NK-92 (cell line): ENCODE measurements around the gene SLC35A3.
"Not testable (repeated sequence)": the region's sequence is repeated elsewhere in the genome, so short reads cannot be mapped to it uniquely, and the experiment has no call there.

Experiments
- DNase-seq: peaks from one replicate; lab custom pipeline; 2025; ENCODE audit not compliant: unreplicated experiment; lab: John Stamatoyannopoulos, UW

SLC35A3 gene

DNA sequence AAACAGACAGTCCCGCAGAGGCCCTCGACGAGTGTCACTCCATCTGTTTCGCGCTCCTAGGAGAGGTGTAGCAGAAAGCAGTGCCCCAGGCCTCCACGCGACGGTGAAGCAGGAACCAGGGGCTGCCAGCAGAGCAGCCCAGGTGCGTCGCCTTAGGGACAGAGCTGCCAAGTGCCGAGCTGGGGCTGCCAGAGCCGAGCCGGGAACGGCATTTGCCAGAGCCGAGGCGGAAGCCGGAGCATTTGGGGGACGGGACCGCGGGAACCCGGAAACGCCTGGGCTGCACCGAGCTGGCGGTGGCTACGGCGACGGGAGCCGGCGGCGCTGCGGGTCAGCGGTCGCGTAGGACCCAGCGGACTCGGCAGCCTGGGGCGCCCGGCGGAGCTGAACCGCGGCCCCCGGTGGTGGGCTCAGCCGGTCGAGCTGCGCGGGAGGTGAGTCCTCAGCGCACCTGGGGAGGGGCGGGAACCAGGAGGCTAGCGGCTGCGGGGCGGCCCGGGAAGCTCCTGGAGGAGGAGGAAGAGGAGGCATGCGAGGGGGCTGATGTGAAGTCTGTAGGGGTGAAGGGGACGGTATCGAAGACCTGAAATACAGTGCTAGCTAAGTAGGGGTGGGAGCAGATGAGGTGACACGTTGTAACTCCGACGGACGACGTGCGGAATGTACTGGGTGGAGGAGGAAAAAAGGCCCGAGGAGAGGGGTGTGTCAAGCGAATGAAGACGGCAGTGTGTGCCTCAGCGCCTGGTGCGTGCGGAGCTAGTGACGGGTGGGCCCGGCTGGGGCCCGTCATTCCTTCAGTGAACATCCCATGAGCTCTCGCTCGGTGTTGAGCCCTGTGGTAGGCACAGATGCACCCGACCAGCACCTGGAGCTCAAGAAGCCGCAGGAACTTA is at the start of gene SLC35A3:
Gene SLC35A3 (plus strand): TSS at position 268 of the 893 bp plus-strand sequence. CDS start 23,559 bp downstream, outside the sequence.
- DNase-seq: no peak

DNA sequence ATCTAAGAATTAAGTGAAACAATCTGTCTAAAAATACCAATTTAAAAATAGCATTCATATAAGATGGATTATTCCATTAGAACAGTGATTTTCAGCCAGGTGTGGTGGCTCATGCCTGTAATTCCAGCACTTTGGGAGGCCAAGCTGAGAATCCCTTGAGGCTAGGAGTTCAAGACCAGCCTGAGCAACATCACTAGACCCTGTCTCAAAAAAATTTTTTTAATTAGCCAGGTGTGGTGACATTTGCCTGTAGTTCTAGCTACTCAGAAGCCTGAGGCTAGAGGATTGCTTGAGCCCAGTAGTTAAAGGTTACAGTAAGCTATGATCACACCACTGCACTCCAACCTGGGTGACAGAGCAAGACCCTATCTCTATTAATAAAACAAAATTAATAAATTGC is 35.0 kb upstream of the SLC35A3 start:
- DNase-seq: no peak

GRCh38 chr1:99935534-99935933 is 34.3 kb upstream of the SLC35A3 start:
- DNase-seq: no peak

DNA sequence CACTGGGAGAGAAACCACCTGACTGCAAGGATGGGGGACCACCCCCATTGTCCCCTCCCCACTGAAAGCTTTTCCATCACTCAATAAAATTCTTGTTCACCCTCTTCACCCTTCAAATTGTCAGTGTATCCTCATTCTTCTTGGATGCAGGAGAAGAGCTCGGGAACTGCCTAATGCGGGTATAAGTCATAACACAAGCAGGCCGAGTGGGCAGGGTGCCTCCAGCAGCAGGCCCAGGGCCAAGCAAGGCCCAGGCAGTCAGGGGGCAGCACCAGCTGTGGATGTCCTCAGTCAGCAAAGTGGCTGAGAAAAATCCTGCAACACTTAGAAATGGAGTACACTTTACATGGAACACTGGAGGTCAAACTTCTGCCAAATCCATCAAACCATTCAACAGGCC is 33.7 kb upstream of the SLC35A3 start:
- DNase-seq: no peak

- no peak for DNase-seq
These were observed 27.1 kb upstream of the SLC35A3 start for GRCh38 chr1:99942723-99943122.

DNA sequence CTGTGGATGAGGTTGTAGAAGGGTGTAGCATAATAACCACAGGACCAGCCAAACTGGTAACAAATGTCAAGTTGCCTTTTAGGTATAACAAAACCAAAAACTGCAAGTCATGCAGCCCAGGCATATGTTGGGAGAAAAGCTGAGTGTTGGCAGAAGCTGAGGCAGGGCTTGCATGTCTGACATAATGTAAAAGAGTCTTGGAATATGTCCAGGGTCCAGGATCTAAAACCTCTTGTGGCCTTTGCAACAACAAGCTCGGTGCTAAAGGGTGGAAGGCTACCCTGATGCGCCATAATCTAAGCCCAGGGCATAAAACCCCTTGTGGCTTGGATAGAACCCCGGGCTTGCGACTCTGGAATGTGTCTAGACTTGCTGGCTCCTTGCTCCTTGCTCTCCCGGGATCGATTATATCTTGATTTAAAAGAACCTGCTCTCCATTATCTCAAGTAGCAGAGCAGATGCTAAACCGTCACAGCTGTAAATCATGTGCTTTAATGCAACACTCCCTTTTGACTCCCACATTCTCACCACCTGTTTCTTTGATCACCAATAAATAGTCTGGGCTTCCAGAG is 26.5 kb upstream of the SLC35A3 start:
- no peak for DNase-seq

DNA sequence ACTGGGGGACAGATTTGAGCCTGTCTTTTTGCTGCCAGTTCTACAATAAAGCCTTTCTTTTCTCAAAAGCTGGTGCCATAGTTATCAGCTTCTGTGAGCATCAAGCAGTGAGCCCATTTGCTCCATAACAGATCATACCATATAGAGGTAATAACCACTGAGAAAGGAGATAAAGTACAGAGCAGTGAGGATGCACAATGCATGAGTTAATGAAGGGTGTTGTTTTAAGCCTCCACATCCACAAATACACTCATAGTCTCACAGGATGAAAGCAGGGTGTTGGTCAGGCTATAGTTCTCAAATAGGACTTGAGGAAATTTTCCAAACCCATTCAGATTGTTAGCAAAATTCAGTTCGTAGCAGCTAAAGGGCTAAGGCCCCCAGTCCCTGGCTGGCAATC is 25.6 kb upstream of the SLC35A3 start:
- no peak for DNase-seq

- DNase-seq: no peak
These were observed 24.6 kb upstream of the SLC35A3 start for GRCh38 chr1:99945174-99945573.

DNA sequence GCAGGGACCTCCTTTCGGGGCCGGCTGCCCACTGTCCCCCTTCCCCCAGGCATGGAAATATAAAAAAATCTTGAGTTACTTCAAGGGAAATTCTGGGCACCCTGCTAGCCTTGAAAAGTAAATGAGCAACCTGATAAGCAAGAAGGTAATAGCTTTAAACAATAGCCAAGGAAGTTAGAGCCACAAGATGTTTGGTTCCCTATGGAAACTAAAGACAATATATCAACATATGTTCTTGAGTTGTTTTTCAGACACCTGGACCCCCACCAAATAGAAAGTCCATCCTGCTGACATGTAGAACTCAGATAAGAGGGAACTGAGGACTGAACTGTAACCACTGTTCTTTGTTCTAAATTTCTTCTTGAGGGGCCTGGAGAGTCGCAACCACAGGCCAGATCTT is 19.3 kb upstream of the SLC35A3 start:
- no peak for DNase-seq

DNA sequence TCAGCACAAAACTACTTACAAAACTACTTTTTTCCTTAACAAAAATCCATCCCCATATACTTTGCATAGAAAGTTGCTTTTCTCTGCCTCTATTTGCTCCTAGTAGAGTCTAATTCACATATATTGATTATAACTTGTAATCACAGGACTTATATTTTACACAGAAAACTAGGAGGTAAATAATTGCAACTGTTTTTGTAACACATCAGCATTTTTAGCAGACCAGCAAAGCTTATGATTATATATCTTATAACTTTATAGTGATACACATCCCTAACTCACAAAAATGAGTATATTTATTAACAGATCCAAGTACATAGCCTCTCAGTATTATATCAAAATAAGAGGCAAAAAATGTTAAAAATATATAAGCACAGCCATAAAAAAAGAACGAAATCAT is 17.3 kb upstream of the SLC35A3 start:
- no peak for DNase-seq

DNA sequence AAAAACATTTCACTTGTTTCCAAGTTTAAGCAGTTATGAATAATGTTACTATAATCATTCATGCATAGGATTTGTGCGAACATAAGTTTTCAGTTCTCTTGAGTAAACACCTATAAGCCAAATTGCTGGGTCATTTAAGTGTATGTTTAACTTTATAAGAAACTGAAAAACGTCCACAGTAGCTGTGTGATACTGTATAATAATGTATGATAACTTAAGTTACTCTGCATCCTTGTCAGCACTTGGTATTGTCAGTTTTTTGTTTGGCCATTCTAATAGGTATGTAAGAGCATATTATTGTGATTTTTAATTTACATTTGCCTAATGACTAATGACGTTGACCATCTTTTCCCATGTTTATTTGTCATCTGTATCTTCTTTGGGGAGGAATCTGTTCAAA is 14.4 kb upstream of the SLC35A3 start:
- DNase-seq: no peak

DNA sequence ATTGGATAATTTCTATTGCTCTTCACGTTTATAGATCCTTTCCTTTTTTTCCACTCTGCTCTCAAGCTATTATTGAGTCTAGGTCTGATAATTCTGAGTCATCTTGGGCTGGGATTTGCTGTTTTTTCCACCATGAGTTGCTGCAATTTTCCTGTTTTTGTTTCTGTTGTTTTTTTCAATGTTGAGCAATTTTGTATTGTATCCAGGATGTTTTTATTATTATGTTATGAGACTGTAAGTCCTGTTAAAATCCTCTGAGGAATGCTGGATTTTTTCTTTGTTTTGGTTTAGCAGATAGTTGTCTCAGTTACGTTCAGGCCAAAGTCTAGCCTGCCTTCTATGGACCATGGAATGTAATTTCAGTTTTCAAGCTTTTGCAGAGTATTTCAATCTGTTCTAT is 13.0 kb upstream of the SLC35A3 start:
- no peak for DNase-seq

GRCh38 chr1:99957818-99958217 is 12.0 kb upstream of the SLC35A3 start:
- no peak for DNase-seq

- DNase-seq: not testable (repeated sequence)
These were observed 10.5 kb upstream of the SLC35A3 start for GRCh38 chr1:99959189-99959705.

GRCh38 chr1:99960260-99960659 is 9.5 kb upstream of the SLC35A3 start:
- DNase-seq: not testable (repeated sequence)

DNA sequence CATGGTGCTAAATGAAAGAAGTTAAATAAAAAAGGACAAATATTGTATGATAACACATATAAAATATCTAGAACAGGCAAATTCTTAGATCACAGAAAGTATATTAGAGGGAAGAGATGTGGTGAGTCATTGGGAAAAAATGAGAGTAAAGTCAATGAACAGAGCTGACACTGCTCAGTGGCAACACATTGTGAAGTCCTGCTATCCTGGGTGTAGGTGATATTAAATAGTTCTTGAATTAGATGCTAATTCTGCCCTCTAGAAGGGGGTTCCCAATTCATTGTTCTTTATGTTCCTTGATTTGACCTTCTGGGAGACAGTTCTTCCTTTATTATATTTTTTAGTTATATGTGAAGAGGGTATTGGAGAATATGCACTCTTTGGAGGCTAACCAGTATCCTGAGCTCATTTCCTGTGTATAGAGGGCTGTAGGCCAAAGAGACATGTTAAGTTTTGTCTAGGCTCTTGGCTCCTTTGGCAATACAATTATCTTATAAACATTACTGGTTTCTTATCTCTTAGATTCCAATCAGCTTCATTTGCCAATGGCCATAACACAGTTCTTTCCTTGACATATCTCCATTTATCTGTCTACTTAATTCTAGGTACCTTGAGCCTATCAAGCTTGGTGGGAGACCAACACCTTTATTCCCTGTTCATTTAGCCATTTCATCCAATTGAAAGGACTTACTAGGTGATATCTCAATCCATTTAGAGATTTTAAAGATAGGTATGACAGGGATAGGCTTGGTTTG is 6.6 kb upstream of the SLC35A3 start:
- no peak for DNase-seq

GRCh38 chr1:99964806-99965205 is 5.0 kb upstream of the SLC35A3 start:
- no peak for DNase-seq

DNA sequence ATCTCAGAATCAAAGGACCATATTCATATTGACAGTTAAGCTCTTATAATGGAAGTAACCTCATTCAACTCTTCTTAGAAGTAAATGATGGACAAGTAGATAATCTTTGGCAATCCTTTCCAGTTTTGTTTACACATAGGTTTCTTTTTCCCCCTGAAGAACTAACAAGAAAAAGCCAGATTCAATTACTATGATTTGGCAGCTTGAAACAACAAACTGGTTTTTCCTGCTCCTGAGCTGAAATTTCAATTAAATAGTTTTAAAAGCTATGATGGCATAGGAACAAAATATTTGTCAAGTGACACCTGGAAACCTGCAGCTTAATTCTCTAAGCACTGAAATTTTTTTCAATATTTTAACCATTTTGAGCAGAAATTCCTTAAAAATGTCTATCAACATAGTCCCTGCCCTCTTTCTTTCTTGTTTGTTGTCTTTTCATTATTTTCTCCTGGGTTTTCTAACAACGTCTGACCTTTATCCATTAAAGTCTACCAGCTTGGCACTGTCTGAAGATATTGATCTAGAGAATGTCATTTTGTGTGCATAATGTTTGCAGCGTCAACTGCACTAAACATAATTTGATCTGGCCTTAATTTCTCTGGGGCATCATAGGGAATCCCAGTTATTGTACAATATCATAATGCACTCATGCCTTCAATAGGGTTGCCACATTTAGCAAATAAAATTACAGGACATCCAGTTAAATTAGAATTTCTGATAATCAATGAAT is 4.0 kb upstream of the SLC35A3 start:
- no peak for DNase-seq

DNA sequence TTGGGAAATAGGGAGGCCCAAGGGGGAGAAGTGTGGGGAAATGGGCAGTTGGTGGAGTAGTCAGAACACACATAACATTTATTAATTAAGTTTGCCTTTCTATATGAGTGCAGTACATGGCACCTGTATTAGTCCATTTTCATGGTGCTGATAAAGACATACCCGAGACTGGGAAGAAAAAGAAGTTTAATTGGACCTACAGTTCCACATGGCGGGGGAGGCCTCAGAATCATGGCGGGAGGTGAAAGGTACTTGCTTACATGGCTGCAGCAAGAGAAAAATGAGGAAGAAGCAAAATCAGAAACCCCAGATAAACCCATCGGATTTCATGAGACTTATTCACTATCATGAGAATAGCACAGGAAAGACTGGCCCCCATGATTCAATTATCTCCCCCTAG is 1.6 kb upstream of the SLC35A3 start:
- no peak for DNase-seq

DNA sequence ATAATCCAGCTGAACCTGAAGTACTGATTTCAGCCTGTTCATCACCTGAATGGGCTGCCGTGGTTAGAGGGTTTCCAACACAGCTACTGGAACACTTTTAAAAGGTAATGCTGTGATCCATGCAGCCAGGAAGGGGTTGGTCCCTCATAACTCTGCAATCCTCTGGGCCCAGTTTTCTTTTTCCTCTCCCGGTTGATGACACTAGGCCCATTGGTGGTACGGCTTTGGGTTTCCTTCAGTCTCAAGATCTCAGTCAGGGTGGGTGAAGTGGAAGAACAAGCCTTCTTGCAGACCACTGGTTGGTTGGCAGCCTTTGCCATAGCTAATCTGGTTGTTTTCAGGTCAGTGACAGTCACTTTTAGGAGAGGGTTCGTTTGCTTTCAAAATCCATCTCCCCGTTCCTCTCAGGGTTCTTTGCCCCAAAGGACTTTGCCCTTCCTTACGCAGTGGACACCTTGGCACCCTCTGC is 502 bp upstream of the SLC35A3 start:
- no peak for DNase-seq

- DNase-seq: no peak
These were observed 988 bp downstream of the SLC35A3 start for GRCh38 chr1:99970713-99971255.
